Measurements from ENCODE around the gene RHBG. TPM values are rescaled to one million over a fixed set of nuclear protein-coding genes. Genes with fewer than 3 reads are reported as not detected.

The RHBG gene
- total RNA-seq, 1 donor from 2014 or later: under 0.01 TPM

DNA sequence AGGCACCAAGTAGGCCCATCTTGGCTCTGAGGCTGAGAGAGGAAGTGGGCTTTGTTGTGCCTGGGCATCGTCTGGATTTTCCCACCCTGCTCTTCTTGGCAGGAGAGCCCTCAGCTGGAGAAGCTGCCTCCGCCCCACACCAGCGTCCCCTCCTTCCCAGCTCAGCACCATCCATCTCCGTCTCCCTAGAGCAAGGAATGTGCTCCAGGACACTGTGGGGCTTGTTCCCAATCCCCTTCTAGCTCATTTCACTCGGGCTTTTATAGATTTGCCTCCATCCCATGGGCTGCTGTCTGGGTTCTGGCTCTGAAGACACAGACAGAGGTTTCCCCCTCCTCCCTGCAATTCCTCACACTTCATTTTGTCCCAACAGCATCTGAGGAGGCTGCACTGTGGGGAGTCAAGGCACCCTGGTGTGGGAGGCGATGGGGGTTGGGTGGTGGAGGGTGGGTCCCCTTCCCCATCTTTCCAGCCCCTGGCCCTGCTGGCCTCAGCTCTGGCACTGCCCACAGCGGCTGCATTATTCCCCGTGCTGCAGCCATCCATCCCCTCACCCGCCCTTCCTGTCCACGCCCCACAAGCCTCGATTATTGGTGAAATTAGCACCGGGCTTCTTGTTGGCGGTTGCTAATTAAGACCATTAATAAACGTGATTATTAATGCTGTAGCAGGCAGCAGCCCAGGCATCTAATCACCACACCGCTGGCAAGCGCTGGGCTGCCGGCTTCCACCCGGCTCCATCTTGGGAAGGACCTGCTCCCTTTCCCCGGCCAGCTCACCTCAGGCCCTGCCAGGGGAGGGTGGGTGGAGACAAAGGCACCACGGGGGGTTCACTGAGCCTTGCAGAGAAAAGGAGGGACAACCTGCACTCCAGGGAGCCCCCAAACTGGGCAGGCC is 21.7 kb downstream of the RHBG start:
- TF ChIP-seq, protein P1, sequence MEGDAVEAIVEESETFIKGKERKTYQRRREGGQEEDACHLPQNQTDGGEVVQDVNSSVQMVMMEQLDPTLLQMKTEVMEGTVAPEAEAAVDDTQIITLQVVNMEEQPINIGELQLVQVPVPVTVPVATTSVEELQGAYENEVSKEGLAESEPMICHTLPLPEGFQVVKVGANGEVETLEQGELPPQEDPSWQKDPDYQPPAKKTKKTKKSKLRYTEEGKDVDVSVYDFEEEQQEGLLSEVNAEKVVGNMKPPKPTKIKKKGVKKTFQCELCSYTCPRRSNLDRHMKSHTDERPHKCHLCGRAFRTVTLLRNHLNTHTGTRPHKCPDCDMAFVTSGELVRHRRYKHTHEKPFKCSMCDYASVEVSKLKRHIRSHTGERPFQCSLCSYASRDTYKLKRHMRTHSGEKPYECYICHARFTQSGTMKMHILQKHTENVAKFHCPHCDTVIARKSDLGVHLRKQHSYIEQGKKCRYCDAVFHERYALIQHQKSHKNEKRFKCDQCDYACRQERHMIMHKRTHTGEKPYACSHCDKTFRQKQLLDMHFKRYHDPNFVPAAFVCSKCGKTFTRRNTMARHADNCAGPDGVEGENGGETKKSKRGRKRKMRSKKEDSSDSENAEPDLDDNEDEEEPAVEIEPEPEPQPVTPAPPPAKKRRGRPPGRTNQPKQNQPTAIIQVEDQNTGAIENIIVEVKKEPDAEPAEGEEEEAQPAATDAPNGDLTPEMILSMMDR (IDR thresholded peaks at IDR 0.05; ENCODE audit: insufficient read depth, low read length, severe bottlenecking): no peak
- FAIRE-seq (no peak), DNase-seq (ENCODE audit: low read depth) (no peak)
- Histone ChIP-seq H3K27me3 (ENCODE audit: control insufficient read depth, insufficient read depth, low read length) (peaks cover 31% of the 10 kb centered on the region), H3K4me3 (ENCODE audit: low read depth, low read length) (no peak overlapping the region), H3K36me3 (ENCODE audit: control insufficient read depth, insufficient read depth, low read length) (no peaks in the 10 kb centered on the region)

DNA sequence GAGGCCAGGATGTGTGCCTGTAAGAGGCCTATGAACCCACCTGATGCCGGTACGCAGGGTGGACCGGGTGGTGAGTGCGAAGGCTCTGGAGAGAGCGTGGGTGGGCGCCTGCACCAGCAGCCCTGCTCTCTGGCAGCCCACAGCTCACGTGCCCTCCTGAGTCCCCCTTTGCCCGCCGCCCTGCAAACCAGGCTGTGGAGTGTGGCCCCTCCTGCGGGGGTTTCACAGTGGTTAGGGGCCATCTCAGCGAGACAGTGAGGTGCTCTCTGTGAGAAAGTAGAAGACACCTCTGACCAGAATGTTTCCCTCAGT is 22.3 kb downstream of the RHBG start:
- Histone ChIP-seq H3K27me3 (ENCODE audit: control insufficient read depth, insufficient read depth, low read length) (peaks cover 30% of the 10 kb centered on the region), H3K4me3 (ENCODE audit: low read depth, low read length) (no peak overlapping the region), H3K36me3 (ENCODE audit: control insufficient read depth, insufficient read depth, low read length) (no peaks in the 10 kb centered on the region)
- DNase-seq (ENCODE audit: low read depth): no peak
- TF ChIP-seq, protein P1 (IDR thresholded peaks at IDR 0.05; ENCODE audit: insufficient read depth, low read length, severe bottlenecking): no peak
- FAIRE-seq: no peak

GRCh38 chr1:156391701-156392100 is 22.7 kb downstream of the RHBG start:
- H3K4me3 ChIP-seq (ENCODE audit: low read depth, low read length): no peak overlapping the region
- TF ChIP-seq, protein P1 (IDR thresholded peaks at IDR 0.05; ENCODE audit: insufficient read depth, low read length, severe bottlenecking): no peak
- peaks cover 28% of the 10 kb centered on the region for H3K27me3 ChIP-seq (ENCODE audit: control insufficient read depth, insufficient read depth, low read length)
- no peak for DNase-seq (ENCODE audit: low read depth)
- no peaks in the 10 kb centered on the region for H3K36me3 ChIP-seq (ENCODE audit: control insufficient read depth, insufficient read depth, low read length)
- no peak for FAIRE-seq

DNA sequence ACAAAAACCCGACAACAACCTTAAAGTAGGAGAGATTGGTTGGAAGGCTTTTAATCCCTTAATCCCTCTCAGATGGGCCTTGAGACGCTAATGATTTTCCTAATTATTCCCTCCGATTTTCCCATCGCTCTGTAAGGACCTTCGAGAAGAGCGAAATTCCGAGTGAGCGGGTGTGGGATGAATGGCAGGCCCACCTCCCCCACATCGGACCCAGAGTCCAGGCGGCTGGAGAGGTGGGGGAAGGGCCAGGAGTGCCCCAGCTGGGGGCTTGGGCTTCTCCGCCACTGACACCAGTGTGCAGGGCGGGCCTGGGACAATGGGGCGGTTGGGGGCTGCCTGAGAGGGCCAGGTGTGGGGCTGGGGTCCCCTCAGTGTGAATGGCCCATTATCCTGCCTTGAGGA is 23.4 kb downstream of the RHBG start:
- Histone ChIP-seq H3K36me3 (ENCODE audit: control insufficient read depth, insufficient read depth, low read length) (no peaks in the 10 kb centered on the region), H3K27me3 (ENCODE audit: control insufficient read depth, insufficient read depth, low read length) (peaks cover 28% of the 10 kb centered on the region), H3K4me3 (ENCODE audit: low read depth, low read length) (no peak overlapping the region)
- FAIRE-seq: no peak
- DNase-seq (ENCODE audit: low read depth): no peak
- TF ChIP-seq, protein P1 (IDR thresholded peaks at IDR 0.05; ENCODE audit: insufficient read depth, low read length, severe bottlenecking): no peak

DNA sequence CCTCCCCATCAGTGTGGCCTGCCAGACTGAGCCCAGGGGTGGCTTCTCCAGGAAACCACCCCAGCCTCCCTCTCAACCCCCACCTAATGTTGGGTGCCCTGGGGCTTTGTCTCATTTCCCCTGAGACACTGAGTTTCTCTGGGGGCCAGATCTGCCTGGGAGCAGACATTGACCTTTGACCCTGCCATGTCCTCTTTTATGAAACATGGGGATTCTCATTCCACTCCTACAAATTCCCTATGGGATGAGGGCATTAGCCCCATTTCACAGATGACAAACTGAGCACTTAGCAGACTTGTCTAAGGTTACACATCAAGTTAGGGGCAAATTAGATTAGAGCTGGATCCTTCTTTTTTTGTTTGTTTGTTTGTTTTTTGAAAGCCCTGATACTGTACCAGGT is 24.1 kb downstream of the RHBG start:
- Histone ChIP-seq H3K27me3 (ENCODE audit: control insufficient read depth, insufficient read depth, low read length) (peaks cover 21% of the 10 kb centered on the region), H3K4me3 (ENCODE audit: low read depth, low read length) (no peak overlapping the region), H3K36me3 (ENCODE audit: control insufficient read depth, insufficient read depth, low read length) (no peaks in the 10 kb centered on the region)
- no peak for FAIRE-seq
- TF ChIP-seq, protein P1 (IDR thresholded peaks at IDR 0.05; ENCODE audit: insufficient read depth, low read length, severe bottlenecking): no peak
- no peak for DNase-seq (ENCODE audit: low read depth)

DNA sequence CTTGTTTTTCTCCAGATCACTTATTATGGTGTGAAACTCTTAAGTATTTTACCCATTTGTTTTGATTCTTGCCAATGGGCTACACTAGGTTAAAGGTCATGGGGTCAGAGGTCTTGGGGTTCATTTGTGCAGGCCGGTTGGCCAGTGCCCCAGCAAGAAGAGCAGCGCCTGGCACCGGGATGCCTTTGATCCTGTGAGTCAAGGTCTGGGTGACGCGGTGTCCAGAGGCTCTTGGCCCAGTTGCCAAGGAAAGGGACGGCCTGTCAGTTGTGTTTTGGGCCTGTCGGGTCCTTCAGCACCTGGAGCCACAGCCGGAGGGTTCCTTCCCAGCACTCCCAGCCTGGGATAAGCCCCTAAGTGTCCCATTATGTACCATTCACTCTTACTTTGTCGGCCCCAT is 25.1 kb downstream of the RHBG start:
- Histone ChIP-seq H3K36me3 (ENCODE audit: control insufficient read depth, insufficient read depth, low read length) (no peaks in the 10 kb centered on the region), H3K4me3 (ENCODE audit: low read depth, low read length) (no peak overlapping the region), H3K27me3 (ENCODE audit: control insufficient read depth, insufficient read depth, low read length) (peaks cover 14% of the 10 kb centered on the region)
- TF ChIP-seq, protein P1 (IDR thresholded peaks at IDR 0.05; ENCODE audit: insufficient read depth, low read length, severe bottlenecking): no peak
- DNase-seq (ENCODE audit: low read depth) (no peak), FAIRE-seq (no peak)

Measured in bronchial epithelial cell (primary cell).